Measurements from ENCODE around the gene RLN1.
"Not testable (repeated sequence)": the region's sequence is repeated elsewhere in the genome, so short reads cannot be mapped to it uniquely, and the experiment has no call there.

RLN1 gene

GRCh38 chr9:5338992-5339981 is at the start of gene RLN1:
RLN1 (minus strand) TSS chr9:5339876; CDS start chr9:5339746, 130 bp downstream.
- not testable (repeated sequence) for H3K27me3 Mint-ChIP-seq (ENCODE audit: low read depth); H3K9me3 Mint-ChIP-seq; H3K36me3 Mint-ChIP-seq (ENCODE audit: low read depth)
- Mint-ChIP-seq H3K4me3 (peak within 1 kb of the TSS; percentile 66), H3K27ac (peak within 1 kb of the TSS; percentile 8), H3K4me1 (ENCODE audit: low read depth) (peaks cover 22% of the 10 kb centered on the region)

- H3K4me1 Mint-ChIP-seq (ENCODE audit: low read depth) = peaks cover 24% of the 10 kb centered on the region
- no peak overlapping the region for H3K4me3 Mint-ChIP-seq
- H3K36me3 Mint-ChIP-seq (ENCODE audit: low read depth) = peaks cover 3% of the 10 kb centered on the region
- no peaks in the 10 kb centered on the region for H3K9me3 Mint-ChIP-seq
- no peaks in the 10 kb centered on the region for H3K27me3 Mint-ChIP-seq (ENCODE audit: low read depth)
- no peak overlapping the region for H3K27ac Mint-ChIP-seq
Measured at GRCh38 chr9:5389109-5389732, 49.5 kb upstream of the RLN1 start.

- Mint-ChIP-seq H3K27me3 (ENCODE audit: low read depth) (no peaks in the 10 kb centered on the region), H3K36me3 (ENCODE audit: low read depth) (no peaks in the 10 kb centered on the region), H3K4me3 (no peak overlapping the region), H3K27ac (no peak overlapping the region), H3K9me3 (no peaks in the 10 kb centered on the region), H3K4me1 (ENCODE audit: low read depth) (peaks cover 26% of the 10 kb centered on the region)
Measured at GRCh38 chr9:5388026-5388819, 48.5 kb upstream of the RLN1 start.

GRCh38 chr9:5384436-5384835 is 44.8 kb upstream of the RLN1 start:
- no peak overlapping the region for H3K4me3 Mint-ChIP-seq

GRCh38 chr9:5382479-5382878 is 42.8 kb upstream of the RLN1 start:
- H3K36me3 Mint-ChIP-seq (ENCODE audit: low read depth) = peaks cover 14% of the 10 kb centered on the region
- H3K9me3 Mint-ChIP-seq = no peaks in the 10 kb centered on the region
- H3K4me3 Mint-ChIP-seq = no peak overlapping the region
- peak overlapping the region; percentile 2 for H3K27ac Mint-ChIP-seq
- H3K4me1 Mint-ChIP-seq (ENCODE audit: low read depth) = peaks cover 9% of the 10 kb centered on the region
- no peaks in the 10 kb centered on the region for H3K27me3 Mint-ChIP-seq (ENCODE audit: low read depth)

More at GRCh38 chr9:5384436-5384835, 44.8 kb upstream of the RLN1 start:
- peaks cover 14% of the 10 kb centered on the region for H3K36me3 Mint-ChIP-seq (ENCODE audit: low read depth)
- H3K9me3 Mint-ChIP-seq = no peaks in the 10 kb centered on the region
- peaks cover 20% of the 10 kb centered on the region for H3K4me1 Mint-ChIP-seq (ENCODE audit: low read depth)
- no peak overlapping the region for H3K27ac Mint-ChIP-seq
- H3K27me3 Mint-ChIP-seq (ENCODE audit: low read depth) = no peaks in the 10 kb centered on the region

- H3K9me3 Mint-ChIP-seq = no peaks in the 10 kb centered on the region
- H3K4me1 Mint-ChIP-seq (ENCODE audit: low read depth) = peaks cover 31% of the 10 kb centered on the region
- no peaks in the 10 kb centered on the region for H3K27me3 Mint-ChIP-seq (ENCODE audit: low read depth)
- H3K36me3 Mint-ChIP-seq (ENCODE audit: low read depth) = peaks cover 19% of the 10 kb centered on the region
- H3K4me3 Mint-ChIP-seq = no peak overlapping the region
- H3K27ac Mint-ChIP-seq = peak overlapping the region; percentile 82
Measured at GRCh38 chr9:5375790-5376477, 36.3 kb upstream of the RLN1 start.

- peak overlapping the region; percentile 35 for H3K4me3 Mint-ChIP-seq
- H3K27me3 Mint-ChIP-seq (ENCODE audit: low read depth) = no peaks in the 10 kb centered on the region
- H3K27ac Mint-ChIP-seq = peak overlapping the region; percentile 67
Measured at GRCh38 chr9:5375091-5375490, 35.4 kb upstream of the RLN1 start.

GRCh38 chr9:5364294-5365024 is 24.8 kb upstream of the RLN1 start:
- peaks cover 31% of the 10 kb centered on the region for H3K36me3 Mint-ChIP-seq (ENCODE audit: low read depth)
- H3K27ac Mint-ChIP-seq = no peak overlapping the region
- no peak overlapping the region for H3K4me3 Mint-ChIP-seq
- peaks cover 22% of the 10 kb centered on the region for H3K4me1 Mint-ChIP-seq (ENCODE audit: low read depth)
- H3K27me3 Mint-ChIP-seq (ENCODE audit: low read depth) = no peaks in the 10 kb centered on the region
- H3K9me3 Mint-ChIP-seq = peaks cover 31% of the 10 kb centered on the region

More at GRCh38 chr9:5375091-5375490, 35.4 kb upstream of the RLN1 start:
- H3K36me3 Mint-ChIP-seq (ENCODE audit: low read depth) = peaks cover 14% of the 10 kb centered on the region
- H3K9me3 Mint-ChIP-seq = no peaks in the 10 kb centered on the region
- peaks cover 31% of the 10 kb centered on the region for H3K4me1 Mint-ChIP-seq (ENCODE audit: low read depth)

- no peaks in the 10 kb centered on the region for H3K27me3 Mint-ChIP-seq (ENCODE audit: low read depth)
- H3K36me3 Mint-ChIP-seq (ENCODE audit: low read depth) = peaks cover 39% of the 10 kb centered on the region
- H3K4me3 Mint-ChIP-seq = no peak overlapping the region
- no peak overlapping the region for H3K27ac Mint-ChIP-seq
- peaks cover 5% of the 10 kb centered on the region for H3K9me3 Mint-ChIP-seq
- peaks cover 20% of the 10 kb centered on the region for H3K4me1 Mint-ChIP-seq (ENCODE audit: low read depth)
Measured at GRCh38 chr9:5361326-5362010, 21.8 kb upstream of the RLN1 start.

- H3K27ac Mint-ChIP-seq = no peak overlapping the region
- H3K27me3 Mint-ChIP-seq (ENCODE audit: low read depth) = no peaks in the 10 kb centered on the region
- H3K4me3 Mint-ChIP-seq = no peak overlapping the region
- H3K9me3 Mint-ChIP-seq = peaks cover 4% of the 10 kb centered on the region
- peaks cover 37% of the 10 kb centered on the region for H3K36me3 Mint-ChIP-seq (ENCODE audit: low read depth)
- peaks cover 18% of the 10 kb centered on the region for H3K4me1 Mint-ChIP-seq (ENCODE audit: low read depth)
Measured at GRCh38 chr9:5360341-5360740, 20.7 kb upstream of the RLN1 start.

GRCh38 chr9:5357431-5358105 is 17.9 kb upstream of the RLN1 start:
- Mint-ChIP-seq H3K9me3 (peaks cover 4% of the 10 kb centered on the region), H3K4me1 (ENCODE audit: low read depth) (peaks cover 14% of the 10 kb centered on the region), H3K27ac (no peak overlapping the region), H3K36me3 (ENCODE audit: low read depth) (peaks cover 32% of the 10 kb centered on the region), H3K4me3 (no peak overlapping the region), H3K27me3 (ENCODE audit: low read depth) (no peaks in the 10 kb centered on the region)

- Mint-ChIP-seq H3K36me3 (ENCODE audit: low read depth) (peaks cover 29% of the 10 kb centered on the region), H3K9me3 (peaks cover 5% of the 10 kb centered on the region), H3K4me3 (no peak overlapping the region), H3K27ac (no peak overlapping the region), H3K4me1 (ENCODE audit: low read depth) (peaks cover 25% of the 10 kb centered on the region), H3K27me3 (ENCODE audit: low read depth) (no peaks in the 10 kb centered on the region)
Measured at GRCh38 chr9:5355817-5356216, 16.1 kb upstream of the RLN1 start.

Measured in T-helper 1 cell treated with Interleukin-12 subunit alpha and Interleukin-12 subunit beta and Interleukin-4 antibody, amounts not matched to agents 30 μg/mL and 1 μg/mL, for 36 hours (primary cell).